HG03095 (cell line): Measurements from ENCODE around the gene VAMP2.
"Not testable (repeated sequence)": the region's sequence is repeated elsewhere in the genome, so short reads cannot be mapped to it uniquely, and the experiment has no call there.

Experiments used
- ATAC-seq: cut with Tn5 transposase; IDR thresholded peaks from one replicate; pipeline ENCODE4 v1.9.1; 2021; ENCODE audit warnings: moderate library complexity; ENCODE audit not compliant: unreplicated experiment

VAMP2 gene

DNA sequence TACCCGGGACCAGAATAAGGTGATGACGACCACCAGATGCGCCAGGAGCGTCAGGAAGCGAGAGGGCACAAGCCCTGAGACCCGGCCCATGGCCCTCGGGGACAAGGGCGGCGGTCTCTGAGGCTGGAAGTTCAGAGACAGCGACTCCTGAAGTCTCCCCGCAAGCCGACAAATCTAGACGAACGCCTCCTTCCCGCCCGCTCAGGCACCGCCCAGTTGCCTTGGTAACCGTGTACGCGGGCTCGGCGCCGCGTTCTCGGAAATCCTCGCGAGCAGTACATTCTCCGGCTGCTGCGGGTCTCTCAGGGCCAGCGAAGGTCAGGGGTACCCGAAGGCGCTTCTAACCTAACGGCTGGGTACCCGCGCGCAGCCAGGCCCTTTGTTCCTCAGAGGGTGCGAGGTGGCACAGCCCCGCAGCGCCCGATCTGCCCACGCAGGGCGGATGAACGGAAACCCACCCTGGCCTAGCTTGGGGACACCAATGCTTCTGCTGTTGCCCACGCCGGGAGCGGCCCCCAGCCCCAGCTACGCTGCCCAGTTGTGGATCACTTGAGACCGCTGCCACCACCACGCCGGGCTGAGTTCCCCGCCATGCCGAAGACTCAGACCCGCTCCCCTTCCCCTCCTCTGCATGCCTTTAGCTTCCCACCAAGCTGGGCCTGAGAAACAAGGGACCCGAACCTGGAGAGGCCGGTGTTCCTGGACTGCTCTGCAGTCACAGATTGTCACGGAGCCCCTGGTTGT lies 13.6 kb upstream of the VAMP2 start, which contains the start of gene TMEM107:
TMEM107 (minus strand) TSS at position 184 of the 744 bp plus-strand sequence; CDS start at position 90, 94 bp downstream.
- ATAC-seq: peak; percentile 40

DNA sequence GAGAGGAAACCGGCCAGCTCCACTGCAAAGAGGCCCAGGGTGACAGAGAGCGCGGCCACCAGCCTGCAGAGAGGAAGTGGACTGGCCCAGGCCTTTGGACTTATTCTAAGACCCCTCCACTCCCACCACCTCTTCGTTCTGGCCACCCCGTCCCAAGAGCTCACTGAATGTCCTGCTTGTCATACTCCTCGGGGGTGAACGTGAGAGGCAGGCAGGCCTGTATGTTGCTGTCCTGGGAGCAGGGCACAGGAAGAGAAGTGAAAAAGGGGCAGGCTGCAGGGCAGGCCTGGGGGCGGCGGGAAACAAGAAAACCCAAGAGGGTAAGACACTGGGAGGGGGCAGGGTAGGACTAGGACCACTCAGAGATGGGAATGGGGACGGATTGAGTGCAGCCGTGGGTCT lies 13.0 kb upstream of the VAMP2 start:
- peak; percentile 10 for ATAC-seq

DNA sequence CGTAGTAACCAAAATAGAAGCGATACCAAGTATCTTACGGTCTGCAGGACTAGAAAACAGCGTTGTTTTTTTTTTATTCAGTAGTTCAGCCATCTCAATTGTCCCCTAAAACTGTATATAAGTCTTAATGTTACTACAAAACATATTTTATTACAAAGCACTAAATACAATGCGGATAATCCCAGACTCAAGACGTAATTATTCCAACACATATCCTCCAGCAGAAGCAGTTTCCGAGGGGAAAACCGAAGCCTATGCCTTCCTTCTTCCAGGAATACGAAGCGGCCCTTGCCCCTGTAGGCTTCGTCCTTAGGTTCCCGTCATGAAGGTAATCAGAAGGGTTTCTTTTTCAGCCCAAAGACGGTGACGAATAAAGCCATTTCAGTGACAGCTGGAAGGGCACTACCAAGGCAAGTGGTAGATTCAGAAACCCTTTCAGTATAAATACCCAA lies 11.1 kb upstream of the VAMP2 start:
- no peak for ATAC-seq

DNA sequence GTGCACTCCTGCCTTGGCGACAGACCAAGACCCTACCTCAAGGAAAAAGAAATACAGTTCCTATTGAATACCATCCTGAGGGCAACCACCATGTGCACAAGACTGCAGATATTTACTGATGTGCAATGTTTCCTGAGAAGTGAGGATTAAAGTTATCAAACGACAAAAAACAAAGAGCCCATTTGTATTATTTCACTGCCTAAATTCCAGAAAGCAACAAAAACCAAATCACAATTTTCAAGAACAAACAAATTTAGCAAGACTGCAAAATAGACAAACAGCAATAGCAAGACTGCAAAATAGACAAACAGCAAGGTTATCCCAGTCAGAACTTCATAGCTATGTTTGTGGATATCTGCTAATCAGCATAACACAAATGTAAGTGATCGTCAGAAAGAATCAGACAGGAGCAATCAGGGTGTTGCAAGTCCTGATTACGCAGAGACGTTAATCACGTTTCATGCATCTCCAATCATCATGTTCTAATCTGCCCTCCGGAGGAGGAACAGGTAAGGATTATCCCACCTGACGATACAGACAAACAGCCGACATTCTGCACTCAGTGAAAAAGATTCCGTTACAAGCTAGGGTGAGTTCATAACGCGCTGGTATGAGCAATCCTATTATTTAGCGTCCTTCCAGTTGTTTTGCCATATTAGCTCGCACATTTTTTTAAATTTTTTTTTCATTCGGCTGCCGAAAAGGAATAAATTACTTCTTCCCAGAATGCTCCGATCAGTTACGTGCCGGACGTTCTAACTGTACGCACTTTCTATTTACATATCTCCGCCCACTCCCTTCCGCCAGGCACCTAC lies 10.5 kb upstream of the VAMP2 start:
- peak; percentile 50 for ATAC-seq

DNA sequence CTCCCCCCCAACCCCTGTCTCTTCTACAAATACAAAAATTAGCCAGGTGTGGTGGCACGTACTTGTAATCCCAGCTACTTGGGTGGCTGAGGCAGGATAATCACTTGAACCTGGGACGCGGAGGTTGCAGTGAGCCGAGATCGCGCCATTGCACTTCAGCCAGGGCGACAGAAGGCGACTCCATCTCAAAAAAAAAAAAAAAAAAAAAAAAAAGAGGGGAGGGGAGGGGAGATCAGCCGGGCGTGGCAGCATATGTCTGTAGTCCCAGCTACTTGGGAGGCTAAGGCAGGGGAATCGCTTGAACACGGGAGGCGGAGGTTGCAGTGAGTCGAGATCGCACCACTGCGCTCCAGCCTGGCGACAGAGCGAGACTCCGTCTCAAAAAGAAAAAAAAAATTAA lies 7.4 kb upstream of the VAMP2 start:
- ATAC-seq: not testable (repeated sequence)

DNA sequence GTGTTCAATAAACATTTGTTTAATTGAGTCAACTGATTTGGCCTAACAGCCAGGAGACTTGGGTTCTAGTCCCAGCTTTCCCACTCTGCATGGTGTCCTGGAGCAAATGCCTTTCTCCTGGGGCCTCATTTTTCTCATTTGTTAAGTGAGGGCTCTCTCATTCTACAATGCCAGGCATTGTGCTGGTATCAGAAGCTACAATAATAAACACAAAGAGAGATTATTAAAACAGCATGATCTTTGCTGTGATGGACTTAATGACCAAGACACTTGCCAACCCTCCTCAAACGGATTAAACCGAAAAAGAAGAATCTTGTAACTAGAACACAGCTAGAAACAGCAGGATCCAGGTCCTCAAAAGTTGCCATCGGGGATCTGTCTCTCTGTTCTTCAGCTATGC lies 4.8 kb upstream of the VAMP2 start:
- ATAC-seq: no peak

GRCh38 chr17:8166731-8167130 lies 4.0 kb upstream of the VAMP2 start:
- no peak for ATAC-seq

DNA sequence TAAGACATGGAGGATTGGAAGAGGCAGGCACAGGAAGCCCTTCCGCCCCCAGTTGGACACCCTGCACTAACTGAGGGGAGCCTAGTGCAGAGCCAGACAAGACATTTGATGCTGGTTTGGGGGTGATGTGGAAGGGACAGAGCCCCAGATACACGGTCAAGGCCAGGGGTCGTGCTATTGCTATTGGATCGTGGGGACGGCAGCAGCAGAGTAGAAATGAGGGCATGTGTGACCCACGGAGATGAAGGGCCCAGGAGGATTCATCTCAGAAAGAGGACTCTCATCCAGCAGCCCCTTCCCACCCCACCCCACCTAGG lies 2.0 kb upstream of the VAMP2 start:
- ATAC-seq: no peak

DNA sequence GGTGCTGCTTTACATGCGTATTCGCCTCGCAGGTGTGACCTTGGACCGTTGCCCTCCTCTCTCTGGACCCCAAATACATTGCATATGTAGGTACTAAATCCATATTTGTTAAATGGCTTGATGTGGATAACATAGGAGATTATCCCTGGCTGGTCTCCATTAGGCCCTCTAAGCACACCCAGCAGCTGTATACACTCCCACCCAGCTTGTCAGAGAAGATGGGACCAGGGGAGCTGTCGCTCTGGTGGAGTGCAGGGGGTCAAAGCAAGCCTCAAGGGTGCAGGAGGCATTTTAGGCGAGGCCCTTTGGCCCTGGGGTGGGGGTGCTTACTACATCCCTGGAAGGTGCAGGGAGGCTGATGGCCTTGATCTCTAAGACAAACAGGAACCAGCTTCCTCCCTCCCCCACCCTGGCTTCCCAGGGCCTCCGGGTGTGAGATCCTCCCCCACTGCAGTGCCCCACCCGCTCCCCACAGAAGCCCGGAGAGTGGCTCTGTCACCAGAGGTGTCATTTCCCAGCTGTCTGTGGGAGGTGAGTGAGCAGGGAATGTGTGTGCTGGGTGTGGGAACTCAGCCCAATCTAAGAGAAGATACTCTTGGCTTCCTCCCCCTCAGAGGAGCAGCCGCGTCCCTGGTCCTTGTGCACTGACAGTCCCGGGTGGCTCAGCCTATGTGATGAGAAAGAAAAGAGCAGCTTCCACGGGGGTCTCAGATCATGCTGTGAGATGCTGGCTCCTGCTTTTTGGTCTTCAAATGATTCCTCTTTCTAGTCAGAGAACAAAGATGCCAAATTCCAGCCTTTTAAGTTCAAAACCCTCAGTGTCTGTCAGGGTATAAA lies 1.4 kb upstream of the VAMP2 start:
- no peak for ATAC-seq

DNA sequence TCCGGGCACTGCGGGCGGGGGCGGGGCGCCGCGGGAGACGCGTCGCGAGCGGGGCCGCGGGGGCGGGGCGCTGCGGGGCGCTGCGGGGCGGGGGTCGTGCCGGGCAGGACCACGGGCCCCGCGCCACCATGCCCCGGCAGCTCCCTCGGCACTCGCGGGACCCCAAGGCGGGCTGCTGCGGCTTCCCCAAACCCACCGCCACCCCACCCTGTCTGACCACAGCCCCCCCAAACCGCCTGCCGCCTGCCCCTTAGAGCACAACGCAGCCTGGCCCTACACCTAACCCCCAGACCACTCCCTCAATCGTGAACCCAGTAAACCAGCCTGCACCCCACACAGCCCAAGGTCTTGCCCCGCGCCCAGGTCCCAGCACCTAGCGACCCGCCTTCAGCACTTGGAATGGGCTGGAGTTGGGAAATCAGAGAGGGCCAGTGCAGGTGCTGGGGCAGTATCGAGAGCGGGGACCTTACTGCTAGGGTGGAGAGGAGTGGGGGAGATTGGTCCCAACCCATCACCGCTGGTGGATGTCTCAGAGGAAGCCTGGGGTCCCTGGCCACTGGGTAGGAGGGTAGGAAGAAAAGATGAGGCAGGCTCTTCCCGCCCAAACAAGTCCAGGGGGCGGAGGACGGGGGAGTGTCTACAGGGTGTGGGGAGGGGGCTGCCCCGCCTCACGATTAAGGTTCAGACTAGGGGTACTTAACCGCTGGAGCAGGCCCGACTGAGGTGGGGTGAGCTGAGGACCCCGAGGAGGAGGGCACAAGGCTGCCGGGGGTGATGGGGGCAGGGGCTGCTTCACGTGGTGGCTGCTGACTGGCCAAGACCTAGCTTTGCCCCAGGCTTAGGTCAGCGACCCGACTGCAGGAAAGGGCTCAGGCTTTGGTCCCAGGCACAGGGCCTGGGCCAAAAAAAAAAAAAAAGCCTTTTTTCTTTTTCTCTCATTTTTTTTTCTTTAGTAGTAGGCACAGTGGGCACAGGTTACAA lies 539 bp upstream of the VAMP2 start:
- ATAC-seq: no peak

- ATAC-seq: no peak
Observed at GRCh38 chr17:8161289-8162232, 1.2 kb downstream of the VAMP2 start.

DNA sequence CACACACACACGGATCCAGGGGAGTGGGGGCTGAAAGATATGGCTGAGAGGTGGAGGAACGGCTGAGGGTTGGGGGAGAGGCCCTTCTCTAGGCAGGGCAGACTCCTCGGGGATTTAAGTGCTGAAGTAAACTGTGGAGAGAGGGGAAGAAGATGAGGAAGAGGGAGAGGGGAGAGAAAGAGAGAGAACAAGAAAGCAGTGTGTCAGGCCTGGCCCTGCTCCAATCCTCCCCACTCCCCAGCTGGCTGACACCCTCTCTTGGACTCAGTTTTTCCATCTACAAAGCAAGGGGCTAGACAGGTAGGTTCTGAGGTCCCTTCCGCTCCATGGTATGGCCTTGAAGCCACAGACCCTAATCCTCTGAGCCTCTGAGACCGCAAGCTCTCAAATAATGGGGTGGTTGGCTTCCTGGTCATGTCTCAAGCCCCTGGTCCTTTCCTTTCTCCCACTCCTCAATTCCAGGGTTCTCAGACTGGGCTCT lies 2.0 kb downstream of the VAMP2 start:
- ATAC-seq: no peak

DNA sequence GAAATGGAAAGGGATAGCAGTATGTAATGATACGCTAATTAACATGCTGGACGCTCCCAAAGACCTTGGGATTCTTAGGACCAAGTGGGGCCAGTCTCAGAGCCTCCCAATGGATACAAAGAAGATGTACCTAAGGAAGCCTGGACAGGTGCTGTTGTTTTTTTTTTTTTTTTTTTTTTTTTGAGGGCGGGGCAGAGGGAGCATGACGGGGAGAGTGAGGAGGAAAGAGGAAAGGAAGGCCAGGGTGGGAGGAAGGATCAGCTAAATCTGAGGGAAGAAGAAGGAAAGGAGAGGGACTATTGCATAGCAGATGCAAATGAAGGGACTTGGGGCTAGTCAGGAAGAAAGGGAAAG lies 2.5 kb downstream of the VAMP2 start:
- ATAC-seq: no peak

DNA sequence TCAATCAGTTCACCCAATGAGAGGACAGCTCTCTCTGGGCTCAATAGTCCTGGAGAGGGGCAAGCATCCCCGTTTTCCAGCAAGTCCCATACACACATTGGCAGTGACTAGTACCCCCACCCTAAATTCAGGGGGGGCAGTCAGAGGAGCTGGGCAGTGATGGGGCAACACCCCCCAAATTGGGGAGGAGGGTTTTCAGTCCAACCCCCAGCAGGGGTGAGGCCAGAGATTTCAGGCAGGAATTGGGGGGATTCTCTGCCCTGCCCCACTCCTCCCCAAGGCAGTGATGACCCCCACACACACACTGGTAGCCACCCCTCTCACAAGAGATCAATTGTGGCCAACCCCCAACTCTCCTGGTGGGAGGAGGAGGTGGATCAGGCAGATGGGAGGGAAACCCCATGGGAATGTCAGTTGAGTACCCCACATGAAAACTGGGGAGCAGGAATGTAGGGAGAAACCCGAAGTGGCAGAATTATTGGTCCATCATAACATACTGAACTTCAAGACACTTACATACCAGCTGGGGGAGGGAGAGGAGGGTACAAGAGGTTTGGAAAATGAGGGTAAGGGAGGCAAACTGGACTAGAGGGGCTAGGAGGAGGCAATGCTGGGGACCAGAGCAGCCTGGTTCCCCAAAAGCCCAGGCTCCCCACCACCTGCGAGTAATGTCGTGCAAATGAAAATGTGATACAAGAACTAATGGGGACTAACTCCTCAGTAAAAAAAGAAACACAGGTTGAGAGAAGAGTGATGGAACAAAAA lies 3.1 kb downstream of the VAMP2 start:
- ATAC-seq: no peak

GRCh38 chr17:8159032-8159400 lies 3.7 kb downstream of the VAMP2 start:
- ATAC-seq: no peak

DNA sequence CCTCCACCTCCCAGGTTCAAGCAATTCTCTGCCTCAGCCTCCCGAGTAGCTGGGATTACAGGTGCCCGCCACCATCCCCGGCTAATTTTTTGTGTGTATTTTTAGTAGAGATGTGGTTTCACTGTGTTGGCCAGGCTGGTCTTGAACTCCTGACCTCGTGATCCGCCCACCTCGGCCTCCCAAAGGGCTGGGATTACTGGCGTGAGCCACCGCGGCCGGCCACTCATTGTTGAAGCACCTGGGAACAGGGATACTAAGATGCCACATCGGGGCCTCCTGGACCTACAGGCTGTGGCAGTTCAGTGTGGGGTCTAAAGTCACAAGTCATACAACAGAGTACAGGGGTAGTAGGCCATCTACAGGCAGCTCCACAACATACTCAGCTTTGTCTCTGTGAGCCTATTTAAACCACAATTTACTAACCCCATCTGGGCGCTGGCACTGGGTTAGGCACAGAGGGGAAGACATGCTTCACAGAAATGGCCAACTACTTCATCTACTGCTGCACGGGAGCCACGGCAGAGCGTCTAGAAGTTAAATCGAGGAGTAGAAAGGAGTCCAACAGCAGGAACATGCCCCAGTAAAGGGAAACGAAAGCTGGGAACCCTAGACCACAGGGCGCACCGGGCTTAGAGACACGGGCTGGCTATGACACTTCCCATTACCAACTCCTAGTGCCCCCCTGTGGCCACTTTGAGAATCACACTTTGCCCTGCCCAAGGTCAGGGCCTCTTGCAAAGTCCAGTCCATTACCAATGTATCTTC lies 4.3 kb downstream of the VAMP2 start:
- no peak for ATAC-seq

- peak; percentile 72 for ATAC-seq
Observed at GRCh38 chr17:8156246-8156992, 6.3 kb downstream of the VAMP2 start.
